HG03521 (cell line): ENCODE results near the gene IL13.

Experiments used
- ATAC-seq: cut with Tn5 transposase; IDR thresholded peaks from one replicate; pipeline ENCODE4 v1.9.1; 2021; ENCODE audit warnings: mild to moderate bottlenecking, moderate library complexity; ENCODE audit not compliant: unreplicated experiment

IL13 gene

GRCh38 chr5:132655821-132656773, 1.9 kb upstream of the IL13 start:
- ATAC-seq = no peak

DNA sequence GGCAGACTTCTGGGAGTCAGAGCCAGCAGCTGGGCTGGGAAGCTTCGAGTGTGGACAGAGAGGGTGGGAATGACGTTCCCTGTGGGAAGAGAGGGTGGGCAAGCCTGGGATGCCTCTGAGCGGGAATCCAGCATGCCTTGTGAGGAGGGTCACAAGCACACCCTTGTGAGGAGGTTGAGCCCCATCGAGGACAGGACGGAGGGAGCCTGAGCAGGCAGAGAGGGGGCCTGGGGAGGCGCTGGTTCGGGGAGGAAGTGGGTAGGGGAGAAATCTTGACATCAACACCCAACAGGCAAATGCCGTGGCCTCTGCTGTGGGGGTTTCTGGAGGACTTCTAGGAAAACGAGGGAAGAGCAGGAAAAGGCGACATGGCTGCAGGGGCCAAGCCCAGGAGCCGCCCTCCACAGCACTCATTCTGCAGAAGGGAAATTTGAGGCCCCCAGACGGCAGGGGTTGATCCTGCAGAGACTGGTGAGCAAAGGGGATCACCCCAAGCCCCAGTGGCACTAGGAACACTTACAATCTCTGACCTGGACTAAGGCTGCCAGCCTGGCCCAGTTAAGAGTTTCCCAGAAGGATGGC, 1.1 kb upstream of the IL13 start:
- no peak for ATAC-seq

GRCh38 chr5:132658381-132659302, 669 bp downstream of the IL13 start:
- ATAC-seq = no peak

DNA sequence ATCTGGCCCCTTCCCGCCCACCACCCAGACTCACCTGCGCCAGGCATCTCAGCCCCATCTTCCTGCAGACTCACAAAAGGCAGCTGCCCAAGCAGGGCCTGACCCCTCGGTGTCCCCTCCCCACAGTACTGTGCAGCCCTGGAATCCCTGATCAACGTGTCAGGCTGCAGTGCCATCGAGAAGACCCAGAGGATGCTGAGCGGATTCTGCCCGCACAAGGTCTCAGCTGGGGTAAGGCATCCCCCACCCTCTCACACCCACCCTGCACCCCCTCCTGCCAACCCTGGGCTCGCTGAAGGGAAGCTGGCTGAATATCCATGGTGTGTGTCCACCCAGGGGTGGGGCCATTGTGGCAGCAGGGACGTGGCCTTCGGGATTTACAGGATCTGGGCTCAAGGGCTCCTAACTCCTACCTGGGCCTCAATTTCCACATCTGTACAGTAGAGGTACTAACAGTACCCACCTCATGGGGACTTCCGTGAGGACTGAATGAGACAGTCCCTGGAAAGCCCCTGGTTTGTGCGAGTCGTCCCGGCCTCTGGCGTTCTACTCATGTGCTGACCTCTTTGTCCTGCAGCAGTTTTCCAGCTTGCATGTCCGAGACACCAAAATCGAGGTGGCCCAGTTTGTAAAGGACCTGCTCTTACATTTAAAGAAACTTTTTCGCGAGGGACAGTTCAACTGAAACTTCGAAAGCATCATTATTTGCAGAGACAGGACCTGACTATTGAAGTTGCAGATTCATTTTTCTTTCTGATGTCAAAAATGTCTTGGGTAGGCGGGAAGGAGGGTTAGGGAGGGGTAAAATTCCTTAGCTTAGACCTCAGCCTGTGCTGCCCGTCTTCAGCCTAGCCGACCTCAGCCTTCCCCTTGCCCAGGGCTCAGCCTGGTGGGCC, 1.9 kb downstream of the IL13 start:
- no peak for ATAC-seq

DNA sequence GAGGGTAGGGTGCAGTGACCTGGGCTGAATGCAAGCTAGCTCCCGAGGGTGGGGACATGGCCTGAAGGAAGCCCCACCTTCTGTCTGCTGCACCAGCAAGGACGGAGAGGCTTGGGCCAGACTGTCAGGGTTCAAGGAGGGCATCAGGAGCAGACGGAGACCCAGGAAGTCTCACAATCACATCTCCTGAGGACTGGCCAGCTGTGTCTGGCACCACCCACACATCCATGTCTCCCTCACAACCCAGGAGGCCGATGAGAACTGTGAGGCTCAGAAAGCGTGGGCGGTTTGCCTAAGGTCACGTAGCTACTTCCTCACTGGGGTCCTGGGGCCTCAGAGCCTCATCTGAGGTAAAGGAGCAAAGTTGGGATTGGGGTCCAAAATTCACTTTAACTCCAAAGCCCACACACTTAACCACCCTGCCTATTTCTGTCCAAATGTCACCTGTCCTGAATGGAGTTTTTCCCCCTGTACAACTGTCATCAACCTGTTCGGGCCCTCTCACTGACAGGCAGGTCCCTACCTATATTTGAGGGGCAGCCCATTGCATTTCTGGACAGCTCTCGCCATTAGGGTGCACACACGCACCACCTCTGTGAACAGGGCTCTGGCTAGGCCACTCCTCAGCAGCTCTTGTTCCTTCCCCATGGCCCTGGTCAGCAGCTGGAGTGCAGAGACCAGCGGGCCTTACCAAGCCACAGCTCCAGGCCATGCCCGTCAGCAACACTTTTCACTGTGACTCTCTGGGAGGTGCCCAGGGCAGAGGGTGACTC, 3.4 kb downstream of the IL13 start:
- ATAC-seq = no peak

- ATAC-seq = no peak
These were observed 4.0 kb downstream of the IL13 start for GRCh38 chr5:132662004-132662401.

- peak; percentile 40 for ATAC-seq
These were observed 5.2 kb downstream of the IL13 start for GRCh38 chr5:132662925-132663770.

- peak; percentile 47 for ATAC-seq
These were observed 6.1 kb downstream of the IL13 start for GRCh38 chr5:132663771-132664695.

DNA sequence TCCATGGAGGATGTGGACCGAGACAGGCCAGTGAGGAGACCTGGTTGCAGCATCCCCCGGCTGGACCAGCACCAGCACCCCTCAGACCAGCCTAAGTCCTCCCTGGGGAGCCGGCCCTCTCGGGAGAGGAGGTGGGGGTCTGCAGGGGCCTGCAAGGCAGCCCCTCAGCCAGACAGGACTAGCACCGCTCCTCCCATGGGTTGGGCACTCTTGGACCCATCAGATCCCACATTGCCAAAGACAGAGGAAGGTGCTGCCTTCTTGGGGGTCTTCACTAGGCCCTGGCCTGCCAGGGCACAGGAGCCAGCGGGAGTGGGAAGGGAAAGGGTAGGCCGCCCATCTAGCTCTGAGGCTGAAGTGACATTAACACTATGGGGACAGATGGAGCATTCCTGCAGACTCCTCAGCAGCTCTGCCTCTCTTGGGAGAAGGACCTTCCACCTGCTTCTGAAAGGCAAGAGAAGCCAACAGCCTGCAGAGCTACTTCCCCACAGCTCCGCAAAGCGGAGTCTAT, 6.8 kb downstream of the IL13 start:
- ATAC-seq = no peak

- no peak for ATAC-seq
These were observed 7.7 kb downstream of the IL13 start for GRCh38 chr5:132665574-132666080.

DNA sequence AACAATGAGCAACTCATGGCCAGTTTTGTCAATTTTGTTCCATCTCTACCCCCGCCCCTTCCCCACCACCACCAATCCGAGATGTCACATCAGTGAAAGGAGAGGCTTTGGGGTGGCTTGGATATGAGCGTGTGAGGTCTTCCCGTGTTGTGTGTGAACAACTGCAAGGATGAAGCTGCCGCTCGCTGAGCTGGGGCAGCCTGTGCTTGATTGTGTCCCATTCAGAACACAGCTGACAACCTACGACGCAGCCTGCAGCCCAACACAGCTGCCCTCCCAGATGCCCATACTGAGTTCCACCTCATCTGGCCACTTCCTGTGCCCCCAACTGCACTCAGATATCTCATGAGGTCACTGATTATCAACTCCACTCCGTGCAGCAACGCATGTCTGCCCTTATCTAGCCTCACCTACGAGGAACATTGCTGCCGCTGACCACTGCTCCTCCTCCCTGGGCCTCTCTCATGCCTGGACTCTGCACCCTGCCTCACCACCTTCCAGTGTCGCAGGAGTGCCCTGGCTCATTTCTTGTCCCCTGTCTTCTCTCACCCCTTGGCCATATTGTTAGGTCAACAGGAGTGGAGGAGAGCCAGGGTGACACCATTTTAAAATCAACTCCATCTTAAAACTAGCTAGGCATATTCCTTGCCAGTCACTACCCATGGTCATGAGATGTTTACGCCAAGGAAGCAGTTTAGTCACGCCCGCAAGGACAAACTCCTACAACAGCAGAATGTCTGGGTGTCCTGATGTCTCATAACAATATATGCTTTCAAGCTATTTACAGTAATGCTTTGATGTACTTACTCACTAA, 8.5 kb downstream of the IL13 start:
- ATAC-seq = no peak

DNA sequence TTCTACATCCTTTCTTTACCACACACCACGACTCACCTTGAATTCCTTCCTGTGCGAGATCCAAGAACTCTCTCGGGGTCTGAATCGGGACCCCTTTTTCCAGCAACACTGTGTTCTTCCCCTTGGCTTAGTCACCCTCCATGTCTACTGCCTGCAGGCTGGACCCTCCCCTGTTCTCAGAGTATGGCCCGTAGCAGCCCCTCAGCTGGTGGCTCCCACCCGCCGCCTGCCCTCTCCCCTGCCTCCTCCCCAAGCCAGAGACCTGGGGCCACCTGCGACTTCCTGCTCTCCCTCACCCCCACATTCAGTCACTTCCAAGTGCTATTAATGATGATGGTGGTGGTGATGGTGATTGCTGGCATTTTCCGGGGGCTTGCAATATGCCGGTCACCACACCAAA, 9.3 kb downstream of the IL13 start:
- ATAC-seq = no peak

DNA sequence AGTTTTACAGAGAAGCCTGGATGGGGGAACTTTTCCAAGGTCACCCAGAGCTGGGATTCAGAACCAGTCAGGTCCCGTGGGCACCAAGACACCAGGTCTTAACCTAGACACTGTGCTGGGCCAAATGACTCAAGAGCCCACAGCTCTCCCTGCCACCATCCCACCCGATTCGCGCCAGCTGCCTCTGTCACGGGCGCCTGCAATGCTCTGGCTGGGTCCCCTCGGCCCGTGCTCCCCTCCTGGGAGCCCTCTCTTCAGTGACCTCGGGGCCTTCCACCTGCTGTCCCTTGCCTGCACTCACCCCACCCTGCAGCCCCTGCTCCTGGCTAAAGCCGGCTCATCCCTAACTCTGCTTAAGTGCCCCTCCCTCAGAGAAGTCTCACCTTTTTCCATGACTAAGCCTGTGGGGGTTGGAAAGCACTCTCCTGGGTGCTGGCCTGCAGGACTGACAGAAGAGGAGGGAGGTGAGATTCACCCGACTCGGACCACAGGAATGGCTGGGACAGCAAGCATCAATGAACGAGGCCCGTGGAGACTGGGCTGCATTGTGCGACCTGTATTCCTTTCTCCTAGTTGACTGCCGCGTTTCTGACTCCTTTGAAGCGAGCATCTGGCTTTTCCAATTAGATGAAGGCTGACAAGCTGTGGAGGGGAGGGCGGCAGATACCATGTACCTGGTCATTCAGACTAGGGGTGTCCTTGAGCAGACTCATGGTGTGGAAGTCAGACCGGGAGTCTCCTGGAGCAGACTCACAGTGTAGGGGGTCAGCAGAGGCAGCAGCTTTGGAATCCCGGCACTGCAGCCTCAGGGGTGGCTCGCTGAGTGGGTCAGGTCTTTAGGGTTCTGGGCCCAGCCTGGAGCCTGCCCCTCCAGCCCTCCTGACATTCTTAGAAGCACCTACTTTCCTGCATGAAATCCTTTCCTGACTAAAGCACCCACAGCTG, 10.1 kb downstream of the IL13 start:
- ATAC-seq = no peak

DNA sequence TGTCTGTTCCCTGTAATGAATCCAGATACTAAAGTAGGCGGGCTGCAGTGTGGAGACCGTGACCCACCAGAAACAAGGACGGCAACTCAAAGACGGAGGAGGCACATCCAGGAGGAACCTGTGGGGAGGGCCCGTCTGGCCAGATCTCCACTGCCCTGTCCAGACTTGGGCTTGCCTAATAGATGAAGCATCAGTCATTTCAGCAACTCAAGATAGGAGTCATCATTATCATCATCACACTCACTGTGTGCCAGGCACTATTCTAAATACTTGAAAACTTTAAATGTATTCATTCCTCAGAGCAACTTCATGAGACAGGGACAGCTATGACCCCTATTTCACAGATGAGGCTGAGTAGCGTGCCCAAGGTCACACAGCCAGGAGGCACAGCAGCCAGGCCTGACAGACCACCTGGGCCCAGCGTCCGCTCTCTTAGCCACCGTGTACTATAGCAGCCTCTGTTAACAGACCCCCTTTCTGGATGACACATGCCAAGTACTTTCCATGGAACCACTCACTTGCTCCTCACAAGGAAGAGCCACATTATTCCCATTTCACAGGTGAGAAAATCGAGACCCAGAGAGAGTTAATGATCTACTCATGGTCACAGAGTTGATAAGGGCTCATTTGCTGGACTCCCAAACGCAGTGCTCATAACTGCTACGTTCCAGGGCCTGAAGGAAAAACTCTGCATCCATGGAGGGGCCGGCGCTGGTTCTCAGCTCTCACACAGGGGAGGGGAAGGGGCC, 10.9 kb downstream of the IL13 start:
- no peak for ATAC-seq

DNA sequence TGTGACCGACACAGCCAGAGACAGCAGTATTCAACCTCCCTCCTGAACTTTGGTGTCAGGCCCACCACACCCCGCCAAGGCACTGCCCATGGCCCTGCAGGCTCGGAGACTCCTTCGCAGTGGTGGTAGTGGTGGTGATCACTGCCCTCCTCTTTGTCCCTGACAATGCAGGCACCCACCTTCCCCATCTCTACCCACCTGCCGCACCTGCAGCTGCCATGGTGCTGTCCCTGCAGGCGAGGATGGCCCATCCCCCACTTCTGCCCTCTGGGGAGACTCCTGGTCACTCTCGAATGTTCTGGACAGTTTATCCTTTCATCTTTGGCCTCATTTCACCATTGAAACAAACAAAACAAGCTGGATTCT, 11.5 kb downstream of the IL13 start:
- no peak for ATAC-seq
